MCF 10A (cell line): ENCODE results near the gene TRIM63. TPM values are rescaled to one million over a fixed set of nuclear protein-coding genes. Genes with fewer than 3 reads are reported as not detected.
A peak's percentile ranks its signal among the peaks of the same experiment; 100 is the strongest.

Experiments
- BruUV-seq: library from RNA; stranded (reverse); fragments of 400-500 nt; replicated peaks from 2 replicates; lab custom pipeline; 2021; lab: Mats Ljungman, UMichigan
- CTCF ChIA-PET: fragments of 300-600 bp; sonication (Branson Sonifier 250); formaldehyde crosslinking; extraction: SDS; loops from one replicate; lab custom pipeline; 2021; ENCODE audit warnings: antibody characterized with exemption, inconsistent platforms; lab: Yijun Ruan, JAX
- POLR2A ChIA-PET: fragments of 300-600, 350-650 bp; sonication (Branson Sonifier 250); formaldehyde crosslinking; extraction: SDS; loops from one replicate; lab custom pipeline; 2020; ENCODE audit warnings: antibody characterized with exemption, inconsistent platforms; lab: Yijun Ruan, JAX
- DNase-seq: peaks from one replicate; pipeline ENCODE4 v3.0.0-alpha.2; 2018; ENCODE audit not compliant: unreplicated experiment
- H3K27ac Mint-ChIP-seq: one replicate; pipeline ENCODE4 v1.8.0; 2022; ENCODE audit warnings: mild to moderate bottlenecking, low read depth, mixed read lengths; ENCODE audit not compliant: unreplicated experiment
- H3K27me3 Mint-ChIP-seq: one replicate; pipeline ENCODE4 v1.8.0; 2022; ENCODE audit warnings: mixed read lengths; ENCODE audit not compliant: insufficient read depth, unreplicated experiment
- H3K36me3 Mint-ChIP-seq: one replicate; pipeline ENCODE4 v1.8.0; 2022; ENCODE audit warnings: mild to moderate bottlenecking, moderate library complexity, mixed read lengths; ENCODE audit not compliant: insufficient read depth, unreplicated experiment
- H3K4me1 Mint-ChIP-seq: one replicate; pipeline ENCODE4 v1.8.0; 2022; ENCODE audit warnings: mixed read lengths; ENCODE audit not compliant: insufficient read depth, unreplicated experiment
- H3K4me3 Mint-ChIP-seq: one replicate; pipeline ENCODE4 v1.8.0; 2022; ENCODE audit warnings: mild to moderate bottlenecking, moderate library complexity, mixed read lengths; ENCODE audit not compliant: unreplicated experiment
- H3K9me3 Mint-ChIP-seq: one replicate; pipeline ENCODE4 v1.8.0; 2022; ENCODE audit warnings: mixed read lengths; ENCODE audit not compliant: unreplicated experiment
- intact Hi-C: fragments of 100-400 bp; cut with micrococcal nuclease; formaldehyde crosslinking; loops from 2 replicates; pipeline ENCODE4 v1.14.1; 2022
- total RNA-seq: library from RNA; stranded (reverse); gene quantifications from 2 replicates; pipeline ENCODE4 v1.2.3, GENCODE V29; 2022
- TF ChIP-seq, protein P1 (sequence below): fragments of 200-600 bp; IDR thresholded peaks from one replicate; pipeline ENCODE4 v1.8.0; 2022; ENCODE audit warnings: antibody characterized with exemption, mild to moderate bottlenecking; ENCODE audit not compliant: unreplicated experiment

Gene TRIM63
- total RNA-seq, 1 experiment from 2014 or later = not detected

DNA sequence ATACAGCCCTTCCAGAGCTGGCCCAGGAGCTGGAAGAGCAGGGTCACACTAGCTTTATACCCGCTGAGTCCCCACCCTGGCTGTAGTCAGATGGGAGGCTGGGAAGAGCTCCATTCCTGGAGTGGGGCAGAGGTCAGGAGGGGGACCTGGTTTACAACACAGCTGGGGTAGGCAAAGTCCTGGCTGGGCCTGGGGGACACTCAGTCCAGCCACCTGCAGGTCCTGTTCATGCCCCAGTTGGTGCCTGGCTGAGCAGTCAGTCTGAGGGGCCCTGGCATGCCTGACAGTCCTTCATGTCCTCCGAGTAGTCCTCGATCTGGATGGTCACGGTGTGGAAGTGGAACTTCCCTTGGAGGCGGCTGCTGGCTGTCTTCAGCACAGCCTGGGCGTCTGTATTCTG, 28.5 kb downstream of the TRIM63 start:
- Mint-ChIP-seq H3K4me3 (no peak overlapping the region), H3K36me3 (no peaks in the 10 kb centered on the region), H3K4me1 (peaks cover 11% of the 10 kb centered on the region), H3K9me3 (no peaks in the 10 kb centered on the region), H3K27ac (no peak overlapping the region), H3K27me3 (no peaks in the 10 kb centered on the region)
- DNase-seq = no peak
- CTCF ChIA-PET = interaction anchor here (0.6 to 6.5 kb wide), 2 partner anchors 105 to 283 kb away, joined by 3 to 55 read pairs; no protein-coding TSS in a partner anchor
- POLR2A ChIA-PET = no interaction called here
- TF ChIP-seq, protein P1, sequence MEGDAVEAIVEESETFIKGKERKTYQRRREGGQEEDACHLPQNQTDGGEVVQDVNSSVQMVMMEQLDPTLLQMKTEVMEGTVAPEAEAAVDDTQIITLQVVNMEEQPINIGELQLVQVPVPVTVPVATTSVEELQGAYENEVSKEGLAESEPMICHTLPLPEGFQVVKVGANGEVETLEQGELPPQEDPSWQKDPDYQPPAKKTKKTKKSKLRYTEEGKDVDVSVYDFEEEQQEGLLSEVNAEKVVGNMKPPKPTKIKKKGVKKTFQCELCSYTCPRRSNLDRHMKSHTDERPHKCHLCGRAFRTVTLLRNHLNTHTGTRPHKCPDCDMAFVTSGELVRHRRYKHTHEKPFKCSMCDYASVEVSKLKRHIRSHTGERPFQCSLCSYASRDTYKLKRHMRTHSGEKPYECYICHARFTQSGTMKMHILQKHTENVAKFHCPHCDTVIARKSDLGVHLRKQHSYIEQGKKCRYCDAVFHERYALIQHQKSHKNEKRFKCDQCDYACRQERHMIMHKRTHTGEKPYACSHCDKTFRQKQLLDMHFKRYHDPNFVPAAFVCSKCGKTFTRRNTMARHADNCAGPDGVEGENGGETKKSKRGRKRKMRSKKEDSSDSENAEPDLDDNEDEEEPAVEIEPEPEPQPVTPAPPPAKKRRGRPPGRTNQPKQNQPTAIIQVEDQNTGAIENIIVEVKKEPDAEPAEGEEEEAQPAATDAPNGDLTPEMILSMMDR = no peak
- intact Hi-C loops = loop anchor here (5.0 kb wide), 2 partner anchors 278 to 353 kb away; partner anchors contain the start of gene CD52
- BruUV-seq = no TSS peak

DNA sequence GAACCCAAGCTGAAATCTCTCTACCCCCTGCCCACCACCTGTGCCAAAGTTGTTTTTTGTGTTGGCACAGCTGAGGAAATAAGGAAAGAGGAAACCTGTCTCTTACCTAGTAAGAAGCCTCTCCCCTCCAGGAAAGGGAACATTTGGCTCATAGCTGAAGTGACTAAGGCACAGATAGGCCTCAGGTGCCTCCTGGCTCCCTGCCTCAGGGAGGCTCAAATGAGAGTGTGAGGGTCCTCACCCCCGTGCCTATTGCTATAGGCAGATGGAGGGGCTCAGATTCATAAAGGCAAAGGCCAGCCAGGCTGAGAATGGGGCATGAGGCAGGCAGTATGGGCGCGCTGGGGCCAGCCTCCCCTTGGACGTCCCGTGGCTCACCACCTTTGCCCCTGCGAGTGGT, 29.0 kb downstream of the TRIM63 start:
- TF ChIP-seq, protein P1 = no peak
- CTCF ChIA-PET = interaction anchor here (0.6 to 6.5 kb wide), 3 partner anchors 106 to 500 kb away, joined by 3 to 55 read pairs (median 3); no protein-coding TSS in a partner anchor
- H3K9me3 Mint-ChIP-seq = no peaks in the 10 kb centered on the region
- intact Hi-C loops = loop anchor here (5.0 kb wide), 2 partner anchors 279 to 354 kb away; partner anchors contain the start of gene CD52
- no TSS peak for BruUV-seq
- H3K36me3 Mint-ChIP-seq = no peaks in the 10 kb centered on the region
- no peak for DNase-seq
- H3K4me1 Mint-ChIP-seq = peaks cover 11% of the 10 kb centered on the region
- H3K27me3 Mint-ChIP-seq = no peaks in the 10 kb centered on the region
- no peak overlapping the region for H3K27ac Mint-ChIP-seq
- no peak overlapping the region for H3K4me3 Mint-ChIP-seq
- POLR2A ChIA-PET = no interaction called here

DNA sequence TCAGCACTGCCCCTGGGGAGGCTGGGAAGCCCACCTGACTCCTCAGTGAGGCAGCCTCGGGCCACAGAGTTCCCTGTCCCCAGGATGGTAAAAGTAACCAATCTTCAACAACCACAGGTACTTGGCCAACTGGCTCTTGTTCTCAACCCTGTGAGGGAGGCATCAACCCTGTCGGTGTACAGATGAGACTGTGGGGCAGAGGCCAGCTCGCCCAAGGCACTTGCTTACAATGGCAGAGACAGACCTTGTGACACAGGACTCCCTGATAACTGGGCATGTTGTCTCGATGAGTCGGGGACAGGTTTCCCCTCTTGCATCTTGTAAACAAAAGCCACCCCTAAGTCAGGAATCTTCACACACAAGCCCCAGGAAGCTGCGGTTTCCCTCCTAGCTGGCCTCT, 29.5 kb downstream of the TRIM63 start:
- Mint-ChIP-seq H3K27ac (no peak overlapping the region), H3K9me3 (no peaks in the 10 kb centered on the region), H3K4me1 (peaks cover 11% of the 10 kb centered on the region), H3K27me3 (no peaks in the 10 kb centered on the region), H3K36me3 (no peaks in the 10 kb centered on the region), H3K4me3 (no peak overlapping the region)
- TF ChIP-seq, protein P1 = no peak
- DNase-seq = no peak
- CTCF ChIA-PET = interaction anchor here (0.6 to 6.5 kb wide), 2 partner anchors 106 to 501 kb away, joined by 3 to 55 read pairs; no protein-coding TSS in a partner anchor
- BruUV-seq = no TSS peak
- intact Hi-C loops = loop anchor here (2.0 to 5.0 kb wide), 3 partner anchors 127 to 354 kb away; partner anchors contain the start of gene CD52
- POLR2A ChIA-PET = no interaction called here

DNA sequence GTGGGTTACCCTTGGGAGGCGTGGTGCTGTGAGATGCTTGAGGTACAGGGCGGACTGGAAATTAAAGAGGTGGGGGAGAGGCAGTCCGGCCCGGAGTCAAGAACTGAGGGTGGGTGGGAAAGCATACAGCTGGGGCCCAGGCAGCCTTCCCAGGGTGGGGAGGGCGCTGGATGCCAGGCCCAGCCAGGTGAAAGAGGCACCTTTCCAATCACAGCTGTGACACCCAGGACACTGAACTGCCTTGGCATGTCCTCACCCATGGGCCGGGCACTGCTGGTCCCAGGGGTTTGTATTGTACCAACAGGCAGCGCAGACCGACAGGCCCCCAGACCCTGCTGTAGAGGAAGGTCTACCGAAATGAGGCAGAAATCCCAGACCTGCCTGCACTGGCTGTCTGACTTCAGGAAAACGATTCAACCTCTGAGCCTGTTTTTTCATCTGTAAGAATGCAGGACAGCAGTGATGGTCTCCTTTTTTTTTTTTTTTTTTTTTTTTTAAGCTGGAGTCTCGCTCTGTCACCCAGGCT, 30.6 kb downstream of the TRIM63 start:
- CTCF ChIA-PET = interaction anchor here (0.6 to 6.5 kb wide), 29 partner anchors 9 to 535 kb away, joined by 3 to 55 read pairs (median 4); partner anchors contain the start of genes C1orf232, SLC30A2 and ZNF593
- no peak overlapping the region for H3K27ac Mint-ChIP-seq
- H3K36me3 Mint-ChIP-seq = no peaks in the 10 kb centered on the region
- H3K27me3 Mint-ChIP-seq = no peaks in the 10 kb centered on the region
- TF ChIP-seq, protein P1 = no peak
- peak overlapping the region; percentile 94 for H3K4me3 Mint-ChIP-seq
- POLR2A ChIA-PET = interaction anchor here (0.5 to 1.2 kb wide), 2 partner anchors 108 to 608 kb away, joined by 3 read pairs; no protein-coding TSS in a partner anchor
- no peak for DNase-seq
- intact Hi-C loops = loop anchor here (1.0 to 5.0 kb wide), 5 partner anchors 68 to 355 kb away; partner anchors contain the start of gene CD52
- no TSS peak for BruUV-seq
- H3K9me3 Mint-ChIP-seq = no peaks in the 10 kb centered on the region
- peaks cover 11% of the 10 kb centered on the region for H3K4me1 Mint-ChIP-seq
